Cardiac muscle cell (in vitro differentiated cells and primary cell): ENCODE measurements around the gene RRAS2. TPM values are rescaled to one million over a fixed set of nuclear protein-coding genes. Genes with fewer than 3 reads are reported as not detected.

Source experiments
- DNase-seq, 2 donors: peaks; one replicate each; pipeline versions ENCODE4 v3.0.0 to v3.0.0-alpha.2; 2010 to 2017; ENCODE audit warnings: low read depth in 1 of 2, low spot score in 1 of 2
- H3K27ac ChIP-seq: fragments of 200-600 bp; sonication (generic); 2 replicates; pipeline ENCODE4 v1.5.1; 2016
- H3K27me3 ChIP-seq: fragments of 200-600 bp; sonication (generic); 2 replicates; pipeline ENCODE4 v1.6.0; 2016; ENCODE audit warnings: control low read depth
- H3K36me3 ChIP-seq: fragments of 200-600 bp; sonication (generic); 2 replicates; pipeline ENCODE4 v1.5.1; 2016; ENCODE audit warnings: control low read depth
- H3K4me1 ChIP-seq: fragments of 200-600 bp; sonication (generic); 2 replicates; pipeline ENCODE4 v1.8.1; 2017; ENCODE audit warnings: low read depth, mild to moderate bottlenecking, mixed run types
- H3K4me3 ChIP-seq: fragments of 200-600 bp; sonication (generic); 2 replicates; pipeline ENCODE4 v1.5.1; 2016; ENCODE audit warnings: mild to moderate bottlenecking
- H3K9me3 ChIP-seq: fragments of 200-600 bp; sonication (generic); 2 replicates; pipeline ENCODE4 v1.5.1; 2017; ENCODE audit warnings: low read depth, mild to moderate bottlenecking, control low read depth
- CTCF ChIP-seq: IDR thresholded peaks from 2 replicates; pipeline ENCODE4 v1.5.1; 2012; ENCODE audit warnings: low read depth, mild to moderate bottlenecking, low read length
- polyA plus RNA-seq: library from polyadenylated mRNA; unstranded; fragments of >200 nt; fragmentation: Nextera tagmentation; extraction: Ambion mirVana; gene quantifications from 2 replicates; pipeline ENCODE4 v1.2.1, GENCODE V29; 2016
- total RNA-seq: library from RNA; depleted of rRNA; stranded (reverse); fragments of >200 nt; gene quantifications from 2 replicates; pipeline ENCODE4 v1.2.3, GENCODE V29; 2016

The RRAS2 gene
- total and polyA plus RNA-seq, 2 experiments from 2014 or later: 72.3 to 74.4 TPM

DNA sequence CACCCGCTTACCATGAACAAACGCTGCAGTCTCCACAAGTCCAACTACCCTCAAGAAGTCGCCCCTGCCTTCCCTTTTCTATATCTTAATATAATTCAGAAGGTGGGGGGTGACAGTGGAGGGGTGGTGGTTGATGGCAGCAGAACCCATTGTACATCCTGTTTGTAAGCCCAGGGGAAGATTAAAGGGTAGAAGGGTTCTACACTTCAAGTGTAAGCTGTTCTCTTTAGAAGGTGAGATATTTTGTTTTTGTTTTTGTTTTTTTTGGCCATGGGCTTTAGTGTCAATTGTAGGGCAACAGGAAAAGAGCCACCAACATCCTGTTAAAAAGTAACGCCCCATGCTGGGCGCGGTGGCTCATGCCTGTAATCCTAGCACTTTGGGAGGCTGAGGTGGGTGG is 34.9 kb upstream of the RRAS2 start:
- Histone ChIP-seq H3K4me3 (no peak overlapping the region), H3K4me1 (no peaks in the 10 kb centered on the region), H3K27ac (no peak overlapping the region), H3K9me3 (no peaks in the 10 kb centered on the region), H3K36me3 (no peaks in the 10 kb centered on the region), H3K27me3 (no peaks in the 10 kb centered on the region)
- TF ChIP-seq CTCF: no peak
- no peak for DNase-seq

DNA sequence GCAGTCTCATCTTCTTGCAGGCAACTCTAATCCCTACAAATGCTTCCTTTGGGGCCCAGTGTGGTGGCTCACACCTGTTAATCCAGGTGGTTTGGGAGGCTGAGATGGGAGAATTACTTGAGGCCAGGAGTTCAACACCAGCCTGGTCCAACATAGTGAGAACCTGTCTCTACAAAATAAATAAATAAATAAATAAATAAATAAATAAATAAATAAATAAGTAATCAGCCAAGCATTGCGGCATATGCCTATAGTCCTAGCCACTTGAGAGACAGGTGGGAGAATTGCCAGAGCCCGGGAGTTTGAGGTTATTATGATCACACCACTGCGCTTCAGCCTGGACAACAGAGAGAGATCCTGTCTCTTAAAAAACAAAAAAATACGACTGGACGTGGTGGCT is 34.1 kb upstream of the RRAS2 start:
- no peaks in the 10 kb centered on the region for H3K36me3 ChIP-seq
- no peak overlapping the region for H3K4me3 ChIP-seq
- no peak for TF ChIP-seq CTCF
- H3K9me3 ChIP-seq: no peaks in the 10 kb centered on the region
- DNase-seq: no peak
- no peak overlapping the region for H3K27ac ChIP-seq
- H3K4me1 ChIP-seq: no peaks in the 10 kb centered on the region
- no peaks in the 10 kb centered on the region for H3K27me3 ChIP-seq

DNA sequence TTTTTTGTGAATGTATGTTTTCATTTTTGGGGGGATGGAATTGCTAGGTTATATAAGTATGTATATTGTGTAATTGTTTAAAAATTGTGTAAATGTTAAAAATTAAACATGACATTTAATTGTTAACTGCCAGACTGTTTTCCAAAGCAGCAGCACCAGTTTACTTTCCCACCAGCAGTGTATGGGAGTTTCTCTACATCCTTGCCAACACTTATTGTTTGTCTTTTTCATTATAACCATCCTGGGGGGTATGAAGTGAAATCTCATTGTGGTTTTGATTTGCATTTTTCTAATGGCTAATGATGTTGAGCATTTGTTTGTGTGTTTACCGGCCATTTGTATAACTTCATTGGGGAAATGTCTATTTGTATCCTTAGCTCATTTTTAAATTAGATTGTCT is 31.7 kb upstream of the RRAS2 start:
- H3K9me3 ChIP-seq: no peaks in the 10 kb centered on the region
- DNase-seq: no peak
- no peak overlapping the region for H3K27ac ChIP-seq
- H3K36me3 ChIP-seq: no peaks in the 10 kb centered on the region
- TF ChIP-seq CTCF: no peak
- H3K4me1 ChIP-seq: no peaks in the 10 kb centered on the region
- no peaks in the 10 kb centered on the region for H3K27me3 ChIP-seq
- no peak overlapping the region for H3K4me3 ChIP-seq

DNA sequence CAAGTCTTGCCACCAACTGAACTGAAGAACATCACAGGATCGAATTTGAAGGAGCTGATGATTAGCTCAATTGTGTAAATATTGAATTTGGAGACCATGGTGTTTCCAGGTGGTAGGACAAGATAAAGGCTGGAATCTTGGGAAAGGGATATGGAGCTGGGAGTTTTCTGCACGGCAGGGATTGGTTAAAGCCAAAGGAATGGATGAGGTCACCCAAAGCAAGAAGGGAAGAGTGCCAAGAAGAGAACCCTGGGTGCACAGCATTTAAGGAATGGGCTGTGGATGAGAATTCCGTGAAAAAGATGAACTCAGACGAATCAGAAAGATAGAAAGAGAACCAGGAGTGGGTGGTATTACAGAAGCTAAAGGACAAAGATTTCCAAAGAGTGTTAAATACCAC is 29.4 kb upstream of the RRAS2 start:
- no peaks in the 10 kb centered on the region for H3K36me3 ChIP-seq
- peaks cover 8% of the 10 kb centered on the region for H3K27me3 ChIP-seq
- H3K27ac ChIP-seq: no peak overlapping the region
- TF ChIP-seq CTCF: no peak
- no peaks in the 10 kb centered on the region for H3K4me1 ChIP-seq
- DNase-seq: no peak
- no peak overlapping the region for H3K4me3 ChIP-seq
- H3K9me3 ChIP-seq: no peaks in the 10 kb centered on the region

DNA sequence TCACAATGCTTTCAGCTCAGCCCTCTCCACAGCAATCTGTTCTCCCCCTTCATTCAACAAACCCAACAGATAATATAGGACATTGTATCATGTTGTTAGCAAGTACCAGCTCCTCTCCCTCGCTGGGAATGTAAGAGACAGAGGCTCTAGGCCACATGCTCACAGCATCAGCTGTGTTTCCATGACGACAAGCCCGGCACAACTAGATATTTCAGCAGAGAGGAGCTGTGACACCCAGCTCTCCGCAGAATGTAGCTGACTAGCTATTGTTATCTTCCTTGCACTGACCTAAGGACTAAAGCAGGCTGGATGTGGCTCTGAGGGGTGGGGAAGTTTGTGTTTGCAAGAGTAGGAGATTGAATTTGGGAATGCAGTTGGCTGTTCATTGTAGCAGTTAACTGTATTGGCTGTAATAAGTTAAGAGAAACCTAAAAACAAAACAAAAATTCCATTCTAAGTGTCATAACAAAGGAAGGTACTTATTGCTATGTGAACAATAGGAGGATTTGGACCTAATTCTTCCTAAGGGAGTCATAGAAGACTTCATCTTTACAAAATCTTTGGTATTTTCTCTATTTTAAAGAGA is 28.0 kb upstream of the RRAS2 start:
- H3K36me3 ChIP-seq: no peaks in the 10 kb centered on the region
- no peak overlapping the region for H3K4me3 ChIP-seq
- no peak overlapping the region for H3K27ac ChIP-seq
- no peaks in the 10 kb centered on the region for H3K4me1 ChIP-seq
- no peaks in the 10 kb centered on the region for H3K9me3 ChIP-seq
- peak; percentile 37 to 90 for DNase-seq
- no peak for TF ChIP-seq CTCF
- peaks cover 22% of the 10 kb centered on the region for H3K27me3 ChIP-seq

GRCh38 chr11:14386081-14386480 is 27.1 kb upstream of the RRAS2 start:
- Histone ChIP-seq H3K27ac (no peak overlapping the region), H3K4me3 (no peak overlapping the region)
- DNase-seq: no peak

More at GRCh38 chr11:14386081-14386480, 27.1 kb upstream of the RRAS2 start:
- Histone ChIP-seq H3K9me3 (no peaks in the 10 kb centered on the region), H3K27me3 (peaks cover 31% of the 10 kb centered on the region), H3K4me1 (no peaks in the 10 kb centered on the region), H3K36me3 (no peaks in the 10 kb centered on the region)
- TF ChIP-seq CTCF: no peak
